ENCODE data around the gene TMEM234. TPM values are rescaled to one million over a fixed set of nuclear protein-coding genes. Genes with fewer than 3 reads are reported as not detected.

The TMEM234 gene
- total and polyA plus RNA-seq, 2 experiments from 2014 or later, result 14.8 to 27.4 TPM

DNA sequence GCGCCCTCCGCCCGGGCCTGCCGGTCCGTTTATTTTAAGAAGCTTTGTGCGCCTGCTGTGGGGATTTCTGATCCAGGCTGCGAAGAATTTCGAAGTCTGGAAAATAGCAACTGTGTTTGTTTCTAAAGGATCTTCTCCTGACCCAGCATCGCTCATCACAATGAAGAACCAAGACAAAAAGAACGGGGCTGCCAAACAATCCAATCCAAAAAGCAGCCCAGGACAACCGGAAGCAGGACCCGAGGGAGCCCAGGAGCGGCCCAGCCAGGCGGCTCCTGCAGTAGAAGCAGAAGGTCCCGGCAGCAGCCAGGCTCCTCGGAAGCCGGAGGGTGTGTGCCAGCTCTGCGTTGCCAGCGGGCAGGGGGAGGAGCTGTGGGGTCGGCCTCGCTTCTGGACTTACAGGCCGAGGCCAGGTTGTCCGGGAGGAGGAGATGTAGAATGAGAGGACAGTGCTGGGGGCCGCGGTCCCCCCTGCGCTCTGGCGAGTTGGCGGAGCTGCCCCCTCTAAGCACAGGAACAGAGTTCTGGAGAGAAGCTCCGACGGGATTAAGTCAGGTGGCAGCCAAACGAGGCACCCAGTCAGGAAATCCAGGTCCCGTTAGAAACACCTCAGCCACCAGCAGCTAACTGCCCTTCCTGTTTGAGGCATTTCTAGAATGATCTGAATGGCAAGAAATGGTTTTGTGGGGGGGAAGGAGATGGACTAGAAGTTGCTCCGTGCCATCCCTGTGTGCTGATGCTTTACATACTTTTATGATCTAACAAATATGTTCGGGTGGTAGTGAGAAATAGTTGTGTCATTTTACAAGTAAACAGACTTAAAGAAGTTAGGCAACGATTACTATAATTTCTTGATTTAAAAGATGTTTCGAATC lies 41.7 kb downstream of the TMEM234 start:
- DNase-seq (ENCODE audit: low spot score), result peak; percentile 71
- H4K20me1 ChIP-seq (ENCODE audit: insufficient read depth, poor library complexity, severe bottlenecking), result peaks cover 28% of the 10 kb centered on the region
- peak overlapping the region; percentile 100 for H3K27ac ChIP-seq
- TF ChIP-seq EZH2 (IDR thresholded peaks at IDR 0.05; ENCODE audit: borderline replicate concordance), result no peak
- TF ChIP-seq EZH2phosphoT487 (IDR thresholded peaks at IDR 0.05; ENCODE audit: low read depth, severe bottlenecking, unreplicated experiment), result no peak
- TF ChIP-seq, protein P1, sequence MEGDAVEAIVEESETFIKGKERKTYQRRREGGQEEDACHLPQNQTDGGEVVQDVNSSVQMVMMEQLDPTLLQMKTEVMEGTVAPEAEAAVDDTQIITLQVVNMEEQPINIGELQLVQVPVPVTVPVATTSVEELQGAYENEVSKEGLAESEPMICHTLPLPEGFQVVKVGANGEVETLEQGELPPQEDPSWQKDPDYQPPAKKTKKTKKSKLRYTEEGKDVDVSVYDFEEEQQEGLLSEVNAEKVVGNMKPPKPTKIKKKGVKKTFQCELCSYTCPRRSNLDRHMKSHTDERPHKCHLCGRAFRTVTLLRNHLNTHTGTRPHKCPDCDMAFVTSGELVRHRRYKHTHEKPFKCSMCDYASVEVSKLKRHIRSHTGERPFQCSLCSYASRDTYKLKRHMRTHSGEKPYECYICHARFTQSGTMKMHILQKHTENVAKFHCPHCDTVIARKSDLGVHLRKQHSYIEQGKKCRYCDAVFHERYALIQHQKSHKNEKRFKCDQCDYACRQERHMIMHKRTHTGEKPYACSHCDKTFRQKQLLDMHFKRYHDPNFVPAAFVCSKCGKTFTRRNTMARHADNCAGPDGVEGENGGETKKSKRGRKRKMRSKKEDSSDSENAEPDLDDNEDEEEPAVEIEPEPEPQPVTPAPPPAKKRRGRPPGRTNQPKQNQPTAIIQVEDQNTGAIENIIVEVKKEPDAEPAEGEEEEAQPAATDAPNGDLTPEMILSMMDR (IDR thresholded peaks at IDR 0.05; ENCODE audit: poor library complexity), result no peak
- WGBS (ENCODE audit: low lambda C conversion rate, missing lambda C conversion rate), result 9% methylated on average over 36 of the region's 36 CpGs
- H3K27me3 ChIP-seq, result no peaks in the 10 kb centered on the region
- peaks cover 32% of the 10 kb centered on the region for H3K4me1 ChIP-seq (ENCODE audit: insufficient read depth)
- H3K4me2 ChIP-seq, result peak overlapping the region; percentile 98
- peak overlapping the region; percentile 91 for H3K4me3 ChIP-seq
- H3K9me2 ChIP-seq (replicated peaks; ENCODE audit: insufficient read depth), result no peaks in the 10 kb centered on the region
- H3K9me3 ChIP-seq (ENCODE audit: low read depth), result no peaks in the 10 kb centered on the region
- H3K79me2 ChIP-seq, result peaks cover 53% of the 10 kb centered on the region
- H3K36me3 ChIP-seq (replicated peaks; ENCODE audit: insufficient read depth, low read depth), result peaks cover 8% of the 10 kb centered on the region
- peak overlapping the region; percentile 89 for H2AFZ ChIP-seq

DNA sequence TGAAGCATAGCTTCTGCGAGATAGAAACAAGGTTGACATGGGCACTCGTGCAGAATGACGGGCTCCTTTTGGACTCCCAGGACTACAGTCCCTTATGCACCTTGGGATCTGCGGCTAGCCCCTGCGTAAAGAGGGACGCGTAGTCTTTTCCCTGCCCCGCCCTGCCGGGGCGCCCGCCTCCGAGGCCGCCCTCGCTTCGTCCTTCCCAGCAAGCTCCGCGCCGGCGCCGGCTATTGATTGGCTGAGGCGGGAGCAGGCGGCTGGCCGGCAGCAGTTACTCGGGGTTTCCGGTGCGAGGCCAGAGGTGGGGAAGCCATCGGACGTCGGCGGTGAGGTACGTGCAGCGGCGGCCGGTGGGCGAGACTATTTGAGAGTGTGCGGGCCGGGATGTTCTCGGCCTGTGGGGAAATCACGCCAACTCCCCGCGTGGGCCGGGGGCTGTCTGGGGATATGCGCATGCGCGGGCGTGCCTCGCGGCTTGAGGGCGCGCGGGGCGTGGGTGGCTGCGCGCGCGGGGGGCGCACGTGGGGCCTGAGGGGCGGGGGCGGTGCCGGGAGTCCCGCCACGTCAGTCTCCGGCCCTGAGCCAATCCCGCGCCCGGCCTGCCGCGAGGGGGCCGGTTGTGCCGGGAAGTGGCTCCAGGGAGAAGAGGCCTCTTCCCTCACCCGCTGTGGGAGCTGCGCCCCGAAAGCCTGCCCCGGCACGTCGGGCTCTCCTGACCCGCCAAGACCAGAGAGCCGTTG lies 42.5 kb downstream of the TMEM234 start, which contains the start of gene TXLNA:
TXLNA (plus strand) TSS at position 233 of the 743 bp plus-strand sequence. CDS start 671 bp downstream, outside the sequence.
- H3K36me3 ChIP-seq (replicated peaks; ENCODE audit: insufficient read depth, low read depth), result peaks cover 8% of the 10 kb centered on the region
- WGBS (ENCODE audit: low lambda C conversion rate, missing lambda C conversion rate), result 2% methylated on average over 61 of the region's 79 CpGs
- H3K27me3 ChIP-seq, result no peaks in the 10 kb centered on the region
- peaks cover 25% of the 10 kb centered on the region for H4K20me1 ChIP-seq (ENCODE audit: insufficient read depth, poor library complexity, severe bottlenecking)
- H3K27ac ChIP-seq, result peak within 1 kb of the TSS; percentile 100
- no peaks in the 10 kb centered on the region for H3K9me2 ChIP-seq (replicated peaks; ENCODE audit: insufficient read depth)
- H3K9me3 ChIP-seq (ENCODE audit: low read depth), result no peaks in the 10 kb centered on the region
- H3K4me2 ChIP-seq, result peak within 1 kb of the TSS; percentile 98
- H3K4me1 ChIP-seq (ENCODE audit: insufficient read depth), result peaks cover 32% of the 10 kb centered on the region
- TF ChIP-seq EZH2phosphoT487 (IDR thresholded peaks at IDR 0.05; ENCODE audit: low read depth, severe bottlenecking, unreplicated experiment) (no peak), EZH2 (IDR thresholded peaks at IDR 0.05; ENCODE audit: borderline replicate concordance) (no peak)
- TF ChIP-seq, protein P1 (IDR thresholded peaks at IDR 0.05; ENCODE audit: poor library complexity), result no peak
- H2AFZ ChIP-seq, result peak within 1 kb of the TSS; percentile 89
- DNase-seq (ENCODE audit: low spot score), result peak; percentile 97
- H3K4me3 ChIP-seq, result peak within 1 kb of the TSS; percentile 91
- peaks cover 46% of the 10 kb centered on the region for H3K79me2 ChIP-seq

DNA sequence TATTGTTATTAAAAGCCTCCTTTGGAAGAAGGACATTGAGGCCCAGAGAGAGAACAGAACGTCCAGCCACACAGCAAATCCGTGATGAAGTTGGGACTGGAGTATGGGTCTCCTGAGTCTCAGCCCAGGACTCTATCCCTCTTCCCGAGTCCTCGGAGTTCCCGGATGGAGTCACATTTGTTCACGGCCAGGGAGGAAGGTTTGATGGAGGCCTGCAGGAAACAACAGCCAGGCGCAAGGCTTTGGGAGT lies 43.0 kb downstream of the TMEM234 start:
- H3K4me1 ChIP-seq (ENCODE audit: insufficient read depth), result peaks cover 30% of the 10 kb centered on the region
- peak overlapping the region; percentile 98 for H3K4me2 ChIP-seq
- peak overlapping the region; percentile 100 for H3K27ac ChIP-seq
- peak overlapping the region; percentile 69 for H2AFZ ChIP-seq
- peaks cover 21% of the 10 kb centered on the region for H4K20me1 ChIP-seq (ENCODE audit: insufficient read depth, poor library complexity, severe bottlenecking)
- WGBS (ENCODE audit: low lambda C conversion rate, missing lambda C conversion rate), result 34% methylated on average over 7 of the region's 7 CpGs
- H3K9me2 ChIP-seq (replicated peaks; ENCODE audit: insufficient read depth), result no peaks in the 10 kb centered on the region
- no peak for TF ChIP-seq EZH2phosphoT487 (IDR thresholded peaks at IDR 0.05; ENCODE audit: low read depth, severe bottlenecking, unreplicated experiment)
- no peak for DNase-seq (ENCODE audit: low spot score)
- H3K36me3 ChIP-seq (replicated peaks; ENCODE audit: insufficient read depth, low read depth), result peaks cover 8% of the 10 kb centered on the region
- H3K79me2 ChIP-seq, result peaks cover 41% of the 10 kb centered on the region
- H3K4me3 ChIP-seq, result no peak overlapping the region
- no peaks in the 10 kb centered on the region for H3K9me3 ChIP-seq (ENCODE audit: low read depth)
- no peaks in the 10 kb centered on the region for H3K27me3 ChIP-seq

Data from hepatocyte (in vitro differentiated cells).